ENCODE data around the gene SEMA5B.

SEMA5B gene

GRCh38 chr3:122916580-122916979 lies 111.0 kb downstream of the SEMA5B start:
- Histone ChIP-seq H2AFZ (ENCODE audit: low read length) (no peak overlapping the region), H3K4me2 (ENCODE audit: low read length) (no peak overlapping the region), H3K79me2 (ENCODE audit: insufficient read depth, low read length) (no peaks in the 10 kb centered on the region), H3K9me3 (ENCODE audit: low read length) (no peaks in the 10 kb centered on the region), H3F3A (ENCODE audit: insufficient read depth, low read length) (no peaks in the 10 kb centered on the region), H3K27ac (ENCODE audit: low read depth, low read length, poor library complexity, severe bottlenecking) (no peak overlapping the region), H3K4me3 (ENCODE audit: low read depth, low read length, poor library complexity, severe bottlenecking) (no peak overlapping the region), H4K20me1 (ENCODE audit: insufficient read depth, low read length) (no peaks in the 10 kb centered on the region), H3K9ac (ENCODE audit: low read length) (no peak overlapping the region), H3K4me1 (ENCODE audit: insufficient read depth, low read length, severe bottlenecking) (no peaks in the 10 kb centered on the region), H3K9me2 (ENCODE audit: low read depth, low read length) (no peaks in the 10 kb centered on the region), H3K36me3 (ENCODE audit: insufficient read depth, low read length) (no peaks in the 10 kb centered on the region), H3K27me3 (ENCODE audit: insufficient read depth, low read length) (peaks cover 10% of the 10 kb centered on the region; the same call in 1 of the 2 replicates)
- TF ChIP-seq CTCF (IDR thresholded peaks at IDR 0.05; ENCODE audit: low read length) (no peak), EZH2 (IDR thresholded peaks at IDR 0.05; ENCODE audit: borderline replicate concordance, low read length) (no peak)

- H3K4me1 ChIP-seq (ENCODE audit: insufficient read depth, low read length, severe bottlenecking), result no peaks in the 10 kb centered on the region
- H3K4me3 ChIP-seq (ENCODE audit: low read depth, low read length, poor library complexity, severe bottlenecking), result no peak overlapping the region
- H3K27ac ChIP-seq (ENCODE audit: low read depth, low read length, poor library complexity, severe bottlenecking), result no peak overlapping the region
These were observed 111.5 kb downstream of the SEMA5B start for GRCh38 chr3:122916084-122916483.

GRCh38 chr3:122915300-122916055 lies 112.1 kb downstream of the SEMA5B start:
- Histone ChIP-seq H3K79me2 (ENCODE audit: insufficient read depth, low read length) (no peaks in the 10 kb centered on the region), H3F3A (ENCODE audit: insufficient read depth, low read length) (no peaks in the 10 kb centered on the region)

More at GRCh38 chr3:122916084-122916483, 111.5 kb downstream of the SEMA5B start:
- Histone ChIP-seq H3K9ac (ENCODE audit: low read length) (no peak overlapping the region), H3K36me3 (ENCODE audit: insufficient read depth, low read length) (no peaks in the 10 kb centered on the region), H2AFZ (ENCODE audit: low read length) (no peak overlapping the region), H3K9me3 (ENCODE audit: low read length) (no peaks in the 10 kb centered on the region), H3K9me2 (ENCODE audit: low read depth, low read length) (no peaks in the 10 kb centered on the region), H3K27me3 (ENCODE audit: insufficient read depth, low read length) (peaks cover 10% of the 10 kb centered on the region; the same call in 1 of the 2 replicates), H4K20me1 (ENCODE audit: insufficient read depth, low read length) (no peaks in the 10 kb centered on the region), H3K79me2 (ENCODE audit: insufficient read depth, low read length) (no peaks in the 10 kb centered on the region), H3F3A (ENCODE audit: insufficient read depth, low read length) (no peaks in the 10 kb centered on the region), H3K4me2 (ENCODE audit: low read length) (no peak overlapping the region)
- TF ChIP-seq CTCF (IDR thresholded peaks at IDR 0.05; ENCODE audit: low read length) (no peak), EZH2 (IDR thresholded peaks at IDR 0.05; ENCODE audit: borderline replicate concordance, low read length) (no peak)

More at GRCh38 chr3:122915300-122916055, 112.1 kb downstream of the SEMA5B start:
- H3K4me2 ChIP-seq (ENCODE audit: low read length), result no peak overlapping the region
- no peaks in the 10 kb centered on the region for H3K4me1 ChIP-seq (ENCODE audit: insufficient read depth, low read length, severe bottlenecking)
- peaks cover 10% of the 10 kb centered on the region; the same call in 1 of the 2 replicates for H3K27me3 ChIP-seq (ENCODE audit: insufficient read depth, low read length)
- no peaks in the 10 kb centered on the region for H3K9me2 ChIP-seq (ENCODE audit: low read depth, low read length)
- H4K20me1 ChIP-seq (ENCODE audit: insufficient read depth, low read length), result no peaks in the 10 kb centered on the region
- H2AFZ ChIP-seq (ENCODE audit: low read length), result no peak overlapping the region
- H3K9ac ChIP-seq (ENCODE audit: low read length), result no peak overlapping the region
- no peak overlapping the region for H3K4me3 ChIP-seq (ENCODE audit: low read depth, low read length, poor library complexity, severe bottlenecking)
- TF ChIP-seq CTCF (IDR thresholded peaks at IDR 0.05; ENCODE audit: low read length) (no peak), EZH2 (IDR thresholded peaks at IDR 0.05; ENCODE audit: borderline replicate concordance, low read length) (no peak)
- H3K36me3 ChIP-seq (ENCODE audit: insufficient read depth, low read length), result no peaks in the 10 kb centered on the region
- no peak overlapping the region for H3K27ac ChIP-seq (ENCODE audit: low read depth, low read length, poor library complexity, severe bottlenecking)
- H3K9me3 ChIP-seq (ENCODE audit: low read length), result no peaks in the 10 kb centered on the region
